RKO (cell line): Measurements from ENCODE around the gene TUBA4B.
"Not testable (repeated sequence)": the region's sequence is repeated elsewhere in the genome, so short reads cannot be mapped to it uniquely, and the experiment has no call there.

Source experiments
- DNase-seq: peaks from one replicate; pipeline ENCODE4 v3.0.0-alpha.2; 2016; ENCODE audit warnings: low spot score

The TUBA4B gene

GRCh38 chr2:219277703-219278654 is 24.9 kb downstream of the TUBA4B start:
- DNase-seq = peak; percentile 82

GRCh38 chr2:219278655-219279150 is 25.7 kb downstream of the TUBA4B start:
- no peak for DNase-seq

- peak; percentile 98 for DNase-seq
Measured at GRCh38 chr2:219279151-219279915, 26.3 kb downstream of the TUBA4B start, which contains the start of gene DNAJB2. Gene DNAJB2, plus strand, starts transcription at chr2:219279366. Its CDS starts 468 bp downstream, at chr2:219279834.

GRCh38 chr2:219279916-219280516 is 27.0 kb downstream of the TUBA4B start:
- DNase-seq = no peak

- DNase-seq = no peak
Measured at GRCh38 chr2:219280651-219281050, 27.6 kb downstream of the TUBA4B start.

- DNase-seq = no peak
Measured at GRCh38 chr2:219281588-219281987, 28.5 kb downstream of the TUBA4B start.

GRCh38 chr2:219282375-219282774 is 29.3 kb downstream of the TUBA4B start:
- DNase-seq = no peak

GRCh38 chr2:219282943-219283581 is 30.0 kb downstream of the TUBA4B start:
- DNase-seq = no peak

GRCh38 chr2:219284501-219285372 is 31.7 kb downstream of the TUBA4B start:
- DNase-seq = no peak

- DNase-seq = no peak
Measured at GRCh38 chr2:219285373-219285735, 32.3 kb downstream of the TUBA4B start.

GRCh38 chr2:219285894-219286425 is 32.9 kb downstream of the TUBA4B start:
- DNase-seq = no peak

GRCh38 chr2:219286436-219287115 is 33.5 kb downstream of the TUBA4B start:
- DNase-seq = no peak

GRCh38 chr2:219287116-219287440 is 34.0 kb downstream of the TUBA4B start:
- not testable (repeated sequence) for DNase-seq

GRCh38 chr2:219287580-219288265 is 34.7 kb downstream of the TUBA4B start:
- no peak for DNase-seq

GRCh38 chr2:219289195-219289536 is 36.1 kb downstream of the TUBA4B start:
- no peak for DNase-seq

GRCh38 chr2:219289537-219290361 is 36.7 kb downstream of the TUBA4B start:
- no peak for DNase-seq

- DNase-seq = no peak
Measured at GRCh38 chr2:219290381-219291171, 37.5 kb downstream of the TUBA4B start.

GRCh38 chr2:219291394-219291793 is 38.4 kb downstream of the TUBA4B start:
- no peak for DNase-seq
